ENCODE results near the gene TSPEAR. TPM values are rescaled to one million over a fixed set of nuclear protein-coding genes. Genes with fewer than 3 reads are reported as not detected.

The TSPEAR gene
- total and polyA plus RNA-seq, 2 donors (not counting 1 experiment from before 2014, with no cell fraction given) = not detected

DNA sequence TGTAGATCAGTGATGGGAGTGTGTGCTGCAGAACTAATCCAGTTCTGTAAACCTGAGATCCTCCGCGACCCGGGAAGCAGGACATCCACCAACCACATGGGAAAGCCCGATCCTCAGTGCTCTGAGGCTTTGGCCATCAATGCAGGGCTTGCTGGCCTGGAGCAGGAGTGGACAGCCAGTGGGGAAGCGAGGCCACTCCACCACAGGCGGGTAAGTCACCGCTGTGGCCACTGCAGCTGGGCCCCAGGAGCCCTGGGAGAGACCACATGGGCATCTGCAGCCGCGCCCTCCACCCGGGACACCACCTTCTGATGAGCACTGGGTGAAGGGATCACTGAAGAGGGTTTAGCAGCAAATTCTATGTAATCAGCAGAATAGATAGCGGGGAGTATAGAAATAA, 30.2 kb downstream of the TSPEAR start:
- no peak overlapping the region for H3K27ac Mint-ChIP-seq
- intact Hi-C loops (cut with micrococcal nuclease) = no loop called here
- Histone ChIP-seq H3K4me2 (replicated peaks; ENCODE audit: low read depth, low read length, poor library complexity, severe bottlenecking) (no peak overlapping the region), H4K20me1 (ENCODE audit: control insufficient read depth, insufficient read depth, low read length, poor library complexity, severe bottlenecking) (no peaks in the 10 kb centered on the region), H3K9ac (ENCODE audit: low read length) (no peak overlapping the region), H3K27ac (ENCODE audit: low read length in 2 of 2) (no peak overlapping the region), H3K36me3 (replicated peaks in 1 of 2; ENCODE audit: control extremely low read depth in 1 of 2, control insufficient read depth in 1 of 2, extremely low read depth in 1 of 2, insufficient read depth in 2 of 2, low read length in 1 of 2) (no peaks in the 10 kb centered on the region), H3K79me2 (ENCODE audit: control insufficient read depth, insufficient read depth, low read length) (no peaks in the 10 kb centered on the region), H2AFZ (ENCODE audit: insufficient read depth, low read depth, low read length, poor library complexity, severe bottlenecking) (no peak overlapping the region), H3K27me3 (replicated peaks in 1 of 4; ENCODE audit: control extremely low read depth in 1 of 4, control insufficient read depth in 3 of 4, insufficient read depth in 4 of 4, low read length in 3 of 4) (peaks cover 0 to 9% (median 1%) of the 10 kb centered on the region in 4 experiments), H3K4me1 (ENCODE audit: control insufficient read depth in 2 of 2, insufficient read depth in 2 of 2, low read length in 2 of 2) (no peaks in the 10 kb centered on the region), H3K9me3 (ENCODE audit: control extremely low read depth in 1 of 3, control insufficient read depth in 2 of 3, insufficient read depth in 1 of 3, low read length in 2 of 3) (peaks cover 0 to 8% (median 0%) of the 10 kb centered on the region in 3 donors), H3K4me3 (ENCODE audit: control extremely low read depth in 1 of 5, extremely low read depth in 1 of 5, insufficient read depth in 1 of 5, low read depth in 2 of 5, low read length in 4 of 5) (no peak overlapping the region)
- peaks cover 50% of the 10 kb centered on the region for H3K27me3 Mint-ChIP-seq
- H3K4me1 Mint-ChIP-seq = no peaks in the 10 kb centered on the region
- POLR2A ChIA-PET = no interaction called here
- CTCF ChIA-PET = no interaction called here
- DNase-seq = no peak
- no peak overlapping the region for H3K4me3 Mint-ChIP-seq
- H3K9me3 Mint-ChIP-seq (ENCODE audit: insufficient read depth) = no peaks in the 10 kb centered on the region
- TF ChIP-seq, protein P1, sequence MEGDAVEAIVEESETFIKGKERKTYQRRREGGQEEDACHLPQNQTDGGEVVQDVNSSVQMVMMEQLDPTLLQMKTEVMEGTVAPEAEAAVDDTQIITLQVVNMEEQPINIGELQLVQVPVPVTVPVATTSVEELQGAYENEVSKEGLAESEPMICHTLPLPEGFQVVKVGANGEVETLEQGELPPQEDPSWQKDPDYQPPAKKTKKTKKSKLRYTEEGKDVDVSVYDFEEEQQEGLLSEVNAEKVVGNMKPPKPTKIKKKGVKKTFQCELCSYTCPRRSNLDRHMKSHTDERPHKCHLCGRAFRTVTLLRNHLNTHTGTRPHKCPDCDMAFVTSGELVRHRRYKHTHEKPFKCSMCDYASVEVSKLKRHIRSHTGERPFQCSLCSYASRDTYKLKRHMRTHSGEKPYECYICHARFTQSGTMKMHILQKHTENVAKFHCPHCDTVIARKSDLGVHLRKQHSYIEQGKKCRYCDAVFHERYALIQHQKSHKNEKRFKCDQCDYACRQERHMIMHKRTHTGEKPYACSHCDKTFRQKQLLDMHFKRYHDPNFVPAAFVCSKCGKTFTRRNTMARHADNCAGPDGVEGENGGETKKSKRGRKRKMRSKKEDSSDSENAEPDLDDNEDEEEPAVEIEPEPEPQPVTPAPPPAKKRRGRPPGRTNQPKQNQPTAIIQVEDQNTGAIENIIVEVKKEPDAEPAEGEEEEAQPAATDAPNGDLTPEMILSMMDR (IDR thresholded peaks at IDR 0.05) = no peak
- no peak for TF ChIP-seq EZH2 (IDR thresholded peaks at IDR 0.05; ENCODE audit: borderline replicate concordance, insufficient read depth, low read depth, low read length, poor library complexity, severe bottlenecking)
- no peak for ATAC-seq (ENCODE audit: low read depth)
- 75% methylated on average over 6 of the region's 11 CpGs for WGBS (ENCODE audit: insufficient coverage)

DNA sequence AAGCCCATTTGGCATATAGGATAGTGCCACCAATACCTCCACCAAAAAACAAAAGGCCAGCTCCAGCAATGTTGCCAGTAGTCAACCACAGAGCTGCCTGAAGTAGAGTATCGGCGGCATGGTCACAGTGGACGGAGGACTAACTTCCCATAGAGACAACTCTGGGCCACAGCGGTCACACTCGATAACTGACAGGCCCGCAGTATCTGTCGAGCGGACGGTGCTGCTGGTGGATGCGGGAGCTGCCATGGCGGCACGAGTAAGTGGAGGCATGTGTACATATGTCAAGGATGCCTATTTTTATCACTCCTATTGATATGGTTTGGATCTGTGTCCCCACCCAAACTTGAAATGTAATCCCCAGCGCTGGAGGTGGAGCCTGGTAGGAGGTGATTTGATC, 33.5 kb downstream of the TSPEAR start:
- Histone ChIP-seq H3K4me1 (ENCODE audit: control insufficient read depth in 2 of 2, insufficient read depth in 2 of 2, low read length in 2 of 2) (no peaks in the 10 kb centered on the region), H3K27me3 (replicated peaks in 1 of 4; ENCODE audit: control extremely low read depth in 1 of 4, control insufficient read depth in 3 of 4, insufficient read depth in 4 of 4, low read length in 3 of 4) (peaks cover 0 to 8% (median 1%) of the 10 kb centered on the region in 4 experiments), H3K36me3 (replicated peaks in 1 of 2; ENCODE audit: control extremely low read depth in 1 of 2, control insufficient read depth in 1 of 2, extremely low read depth in 1 of 2, insufficient read depth in 2 of 2, low read length in 1 of 2) (no peaks in the 10 kb centered on the region), H4K20me1 (ENCODE audit: control insufficient read depth, insufficient read depth, low read length, poor library complexity, severe bottlenecking) (no peaks in the 10 kb centered on the region), H3K9me3 (ENCODE audit: control extremely low read depth in 1 of 3, control insufficient read depth in 2 of 3, insufficient read depth in 1 of 3, low read length in 2 of 3) (peaks cover 1 to 4% (median 4%) of the 10 kb centered on the region in 3 donors), H3K9ac (ENCODE audit: low read length) (no peak overlapping the region), H3K27ac (ENCODE audit: low read length in 2 of 2) (no peak overlapping the region), H3K79me2 (ENCODE audit: control insufficient read depth, insufficient read depth, low read length) (no peaks in the 10 kb centered on the region), H2AFZ (ENCODE audit: insufficient read depth, low read depth, low read length, poor library complexity, severe bottlenecking) (no peak overlapping the region), H3K4me3 (ENCODE audit: control extremely low read depth in 1 of 5, extremely low read depth in 1 of 5, insufficient read depth in 1 of 5, low read depth in 2 of 5, low read length in 4 of 5) (no peak overlapping the region), H3K4me2 (replicated peaks; ENCODE audit: low read depth, low read length, poor library complexity, severe bottlenecking) (no peak overlapping the region)
- Mint-ChIP-seq H3K27ac (no peak overlapping the region), H3K4me1 (no peaks in the 10 kb centered on the region), H3K4me3 (no peak overlapping the region), H3K27me3 (peaks cover 47% of the 10 kb centered on the region), H3K9me3 (ENCODE audit: insufficient read depth) (peaks cover 4% of the 10 kb centered on the region)
- ChIA-PET POLR2A (no interaction called here), CTCF (no interaction called here)
- WGBS (ENCODE audit: insufficient coverage) = 97% methylated on average over 6 of the region's 13 CpGs
- TF ChIP-seq EZH2 (IDR thresholded peaks at IDR 0.05; ENCODE audit: borderline replicate concordance, insufficient read depth, low read depth, low read length, poor library complexity, severe bottlenecking) = no peak
- no peak for ATAC-seq (ENCODE audit: low read depth)
- DNase-seq = no peak
- intact Hi-C loops (cut with micrococcal nuclease) = no loop called here

All from B cell (primary cell).